HG03196 (cell line): ENCODE results near the gene ERCC6L.
"Not testable (repeated sequence)": the region's sequence is repeated elsewhere in the genome, so short reads cannot be mapped to it uniquely, and the experiment has no call there.

Experiments used
- ATAC-seq: cut with Tn5 transposase; IDR thresholded peaks from one replicate; pipeline ENCODE4 v1.9.1; 2021; ENCODE audit not compliant: unreplicated experiment

ERCC6L gene

GRCh38 chrX:72176981-72177380 lies 61.8 kb downstream of the ERCC6L start:
- ATAC-seq: no peak

- not testable (repeated sequence) for ATAC-seq
Measured at GRCh38 chrX:72176289-72176688, 62.5 kb downstream of the ERCC6L start.

- no peak for ATAC-seq
Measured at GRCh38 chrX:72169008-72169728, 69.7 kb downstream of the ERCC6L start.

- no peak for ATAC-seq
Measured at GRCh38 chrX:72165551-72165950, 73.3 kb downstream of the ERCC6L start.

GRCh38 chrX:72159769-72160168 lies 79.1 kb downstream of the ERCC6L start:
- ATAC-seq: no peak

- no peak for ATAC-seq
Measured at GRCh38 chrX:72158773-72159172, 80.1 kb downstream of the ERCC6L start.
